K562 (cell line): ENCODE results near the gene TNFSF13. TPM values are rescaled to one million over a fixed set of nuclear protein-coding genes. Genes with fewer than 3 reads are reported as not detected.

Source experiments
- E2F8 ChIP-seq: fragments of 450-650 bp; IDR thresholded peaks from 2 replicates; pipeline ENCODE4 v1.7.1; 2018; ENCODE audit warnings: mild to moderate bottlenecking, low read depth; ENCODE audit not compliant: partially characterized antibody
- GABPA ChIP-seq: fragments of 200-800 bp; sonication (Bioruptor generic); conservative IDR thresholded peaks from 2 replicates; pipeline ENCODE4 v1.6.1; 2016; ENCODE audit warnings: low read depth, missing genetic modification characterization, missing compliant biosample characterization
- KAT8 ChIP-seq: fragments of 450-650 bp; IDR thresholded peaks from 2 replicates; pipeline ENCODE4 v1.6.1; 2016; ENCODE audit warnings: low read depth, mild to moderate bottlenecking
- KDM4B ChIP-seq, 2 experiments: fragments of 450-650 bp in 1 of 2; sonication (generic) in 1 of 2; IDR thresholded peaks; 2 replicates each; pipeline ENCODE4 v1.6.1; 2016 to 2017; ENCODE audit warnings: borderline replicate concordance in 2 of 2, antibody characterized with exemption in 1 of 2, low read depth in 1 of 2, mild to moderate bottlenecking in 1 of 2
- NUFIP1 ChIP-seq: fragments of 450-650 bp; IDR thresholded peaks from 2 replicates; pipeline ENCODE4 v1.6.1; 2018; ENCODE audit not compliant: partially characterized antibody
- ZNF830 ChIP-seq: fragments of 250-450 bp; sonication (Bioruptor Pico); IDR thresholded peaks from 2 replicates; pipeline ENCODE4 v1.5.0; 2021; ENCODE audit warnings: mild to moderate bottlenecking
- polyA plus RNA-seq, 8 experiments: library from polyadenylated mRNA; depleted of rRNA in 4 of 8; stranded (reverse) in 5 of 8; unstranded in 3 of 8; fragments of >200 nt; fragmentation: Nextera tagmentation in 2 of 8; fragmentation: Illumina TruSeq in 1 of 8; extraction: Ambion mirVana in 2 of 8; extraction: Trizol in 1 of 8; gene quantifications; 2 replicates each; pipeline versions ENCODE4 v1.2.1 to v1.2.3, GENCODE V29; 2011 to 2014; ENCODE audit warnings: inconsistent platforms in 1 of 8, missing spikeins in 1 of 8
- total RNA-seq, 7 experiments: library from RNA; depleted of rRNA in 6 of 7; stranded (reverse); fragments of >200 nt in 6 of 7; fragmentation: Illumina TruSeq in 2 of 7; extraction: Trizol in 2 of 7; gene quantifications; 2 replicates each; pipeline versions ENCODE4 v1.2.1 to v1.2.3, GENCODE V29; 2011 to 2021; ENCODE audit warnings: low replicate concordance in 1 of 7
- TF ChIP-seq, protein P1 (sequence below): fragments of 250-450 bp; sonication (Bioruptor Pico); IDR thresholded peaks from 2 replicates; pipeline ENCODE4 v1.5.0; 2021; ENCODE audit warnings: mild to moderate bottlenecking, borderline replicate concordance
- TF ChIP-seq, protein P2 (sequence below), 2 experiments: fragments of 450-650 bp in 1 of 2; sonication (generic) in 1 of 2; formaldehyde crosslinking in 1 of 2; IDR thresholded peaks; 2 replicates each; pipeline versions ENCODE4 v1.7.1 to v1.9.0; 2016 to 2022; ENCODE audit warnings: inconsistent platforms in 1 of 2, mild to moderate bottlenecking in 1 of 2, missing genetic modification reagents in 1 of 2

The TNFSF13 gene
- total and polyA plus RNA-seq, 9 of the 15 experiments (the other 6 are each of a cell fraction or from before 2014, with no cell fraction given), result 0.04 to 0.51 (median 0.19) TPM; not detected in 1

DNA sequence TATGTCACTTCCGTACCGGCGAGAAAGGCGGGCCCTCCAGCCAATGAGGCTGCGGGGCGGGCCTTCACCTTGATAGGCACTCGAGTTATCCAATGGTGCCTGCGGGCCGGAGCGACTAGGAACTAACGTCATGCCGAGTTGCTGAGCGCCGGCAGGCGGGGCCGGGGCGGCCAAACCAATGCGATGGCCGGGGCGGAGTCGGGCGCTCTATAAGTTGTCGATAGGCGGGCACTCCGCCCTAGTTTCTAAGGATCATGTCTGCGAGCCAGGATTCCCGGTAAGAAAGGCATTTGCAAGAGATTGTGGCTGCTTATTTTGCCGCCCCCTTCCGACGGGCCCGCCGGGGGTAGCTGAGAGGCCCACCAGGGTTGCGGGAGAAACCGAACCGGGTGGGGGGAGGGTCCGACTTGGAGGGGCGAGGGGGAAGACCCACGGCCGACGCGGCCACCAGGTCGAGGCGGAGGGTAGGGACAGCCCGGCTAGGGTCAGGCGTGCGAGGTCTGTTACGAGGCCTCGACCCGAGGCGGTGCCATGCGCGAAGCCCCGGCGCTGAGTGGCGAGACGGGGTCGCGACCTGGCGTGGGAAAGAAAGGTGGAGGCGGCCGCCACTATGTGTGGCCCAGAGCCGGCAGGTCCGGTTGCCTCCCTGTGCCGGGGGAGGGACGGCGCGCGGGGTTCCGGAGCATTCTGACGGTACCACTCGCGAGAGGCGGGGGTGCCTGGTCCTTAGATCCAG, 14.2 kb downstream of the TNFSF13 start (continued):
- TF ChIP-seq, protein P1, sequence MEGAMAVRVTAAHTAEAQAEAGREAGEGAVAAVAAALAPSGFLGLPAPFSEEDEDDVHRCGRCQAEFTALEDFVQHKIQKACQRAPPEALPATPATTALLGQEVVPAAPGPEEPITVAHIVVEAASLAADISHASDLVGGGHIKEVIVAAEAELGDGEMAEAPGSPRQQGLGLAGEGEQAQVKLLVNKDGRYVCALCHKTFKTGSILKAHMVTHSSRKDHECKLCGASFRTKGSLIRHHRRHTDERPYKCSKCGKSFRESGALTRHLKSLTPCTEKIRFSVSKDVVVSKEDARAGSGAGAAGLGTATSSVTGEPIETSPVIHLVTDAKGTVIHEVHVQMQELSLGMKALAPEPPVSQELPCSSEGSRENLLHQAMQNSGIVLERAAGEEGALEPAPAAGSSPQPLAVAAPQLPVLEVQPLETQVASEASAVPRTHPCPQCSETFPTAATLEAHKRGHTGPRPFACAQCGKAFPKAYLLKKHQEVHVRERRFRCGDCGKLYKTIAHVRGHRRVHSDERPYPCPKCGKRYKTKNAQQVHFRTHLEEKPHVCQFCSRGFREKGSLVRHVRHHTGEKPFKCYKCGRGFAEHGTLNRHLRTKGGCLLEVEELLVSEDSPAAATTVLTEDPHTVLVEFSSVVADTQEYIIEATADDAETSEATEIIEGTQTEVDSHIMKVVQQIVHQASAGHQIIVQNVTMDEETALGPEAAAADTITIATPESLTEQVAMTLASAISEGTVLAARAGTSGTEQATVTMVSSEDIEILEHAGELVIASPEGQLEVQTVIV (CRISPR knock-in tag), result no peak
- TF ChIP-seq ZNF830 (0 out of 2 replicates have a peak, but pooled peaks have one; percentile 73), KDM4B (IDR thresholded peaks at IDR 0.05; ENCODE audit: borderline replicate concordance in 2 of 2, low read depth in 1 of 2) (no peak), GABPA (tag) (peak; percentile 95), NUFIP1 (no peak), E2F8 (peak; percentile 16), KAT8 (no peak)
- TF ChIP-seq, protein P2, sequence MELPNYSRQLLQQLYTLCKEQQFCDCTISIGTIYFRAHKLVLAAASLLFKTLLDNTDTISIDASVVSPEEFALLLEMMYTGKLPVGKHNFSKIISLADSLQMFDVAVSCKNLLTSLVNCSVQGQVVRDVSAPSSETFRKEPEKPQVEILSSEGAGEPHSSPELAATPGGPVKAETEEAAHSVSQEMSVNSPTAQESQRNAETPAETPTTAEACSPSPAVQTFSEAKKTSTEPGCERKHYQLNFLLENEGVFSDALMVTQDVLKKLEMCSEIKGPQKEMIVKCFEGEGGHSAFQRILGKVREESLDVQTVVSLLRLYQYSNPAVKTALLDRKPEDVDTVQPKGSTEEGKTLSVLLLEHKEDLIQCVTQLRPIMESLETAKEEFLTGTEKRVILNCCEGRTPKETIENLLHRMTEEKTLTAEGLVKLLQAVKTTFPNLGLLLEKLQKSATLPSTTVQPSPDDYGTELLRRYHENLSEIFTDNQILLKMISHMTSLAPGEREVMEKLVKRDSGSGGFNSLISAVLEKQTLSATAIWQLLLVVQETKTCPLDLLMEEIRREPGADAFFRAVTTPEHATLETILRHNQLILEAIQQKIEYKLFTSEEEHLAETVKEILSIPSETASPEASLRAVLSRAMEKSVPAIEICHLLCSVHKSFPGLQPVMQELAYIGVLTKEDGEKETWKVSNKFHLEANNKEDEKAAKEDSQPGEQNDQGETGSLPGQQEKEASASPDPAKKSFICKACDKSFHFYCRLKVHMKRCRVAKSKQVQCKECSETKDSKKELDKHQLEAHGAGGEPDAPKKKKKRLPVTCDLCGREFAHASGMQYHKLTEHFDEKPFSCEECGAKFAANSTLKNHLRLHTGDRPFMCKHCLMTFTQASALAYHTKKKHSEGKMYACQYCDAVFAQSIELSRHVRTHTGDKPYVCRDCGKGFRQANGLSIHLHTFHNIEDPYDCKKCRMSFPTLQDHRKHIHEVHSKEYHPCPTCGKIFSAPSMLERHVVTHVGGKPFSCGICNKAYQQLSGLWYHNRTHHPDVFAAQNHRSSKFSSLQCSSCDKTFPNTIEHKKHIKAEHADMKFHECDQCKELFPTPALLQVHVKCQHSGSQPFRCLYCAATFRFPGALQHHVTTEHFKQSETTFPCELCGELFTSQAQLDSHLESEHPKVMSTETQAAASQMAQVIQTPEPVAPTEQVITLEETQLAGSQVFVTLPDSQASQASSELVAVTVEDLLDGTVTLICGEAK (IDR thresholded peaks at IDR 0.05), result peak; percentile 92
- TF ChIP-seq, protein P2 (CRISPR knock-in tag; IDR thresholded peaks at IDR 0.05), result no peak
